Smooth muscle cell (in vitro differentiated cells): ENCODE measurements around the gene VWA5B2. TPM values are rescaled to one million over a fixed set of nuclear protein-coding genes. Genes with fewer than 3 reads are reported as not detected.
A peak's percentile ranks its signal among the peaks of the same experiment; 100 is the strongest.

ENCODE experiments used
- DNase-seq: peaks from one replicate; lab custom pipeline; 2025; ENCODE audit not compliant: unreplicated experiment; lab: John Stamatoyannopoulos, UW
- H2AFZ ChIP-seq: fragments of 200-600 bp; sonication (generic); 2 replicates; pipeline ENCODE4 v1.6.0; 2016; ENCODE audit warnings: antibody characterized with exemption, low read depth, mild to moderate bottlenecking
- H3F3A ChIP-seq: fragments of 200-600 bp; sonication (generic); 2 replicates; pipeline ENCODE4 v1.6.0; 2017; ENCODE audit warnings: antibody characterized with exemption, low read depth
- H3K27ac ChIP-seq: fragments of 200-600 bp; sonication (generic); 2 replicates; pipeline ENCODE4 v1.5.1; 2016; ENCODE audit warnings: low read depth, mild to moderate bottlenecking
- H3K27me3 ChIP-seq: fragments of 200-600 bp; sonication (generic); 2 replicates; pipeline ENCODE4 v1.6.1; 2016; ENCODE audit warnings: low read depth, mild to moderate bottlenecking
- H3K36me3 ChIP-seq: fragments of 200-600 bp; sonication (generic); 2 replicates; pipeline ENCODE4 v1.5.1; 2016; ENCODE audit warnings: low read depth
- H3K4me1 ChIP-seq: fragments of 200-600 bp; sonication (generic); 2 replicates; pipeline ENCODE4 v1.5.1; 2016; ENCODE audit warnings: low read depth
- H3K4me2 ChIP-seq: fragments of 200-600 bp; sonication (generic); 2 replicates; pipeline ENCODE4 v1.6.0; 2016; ENCODE audit warnings: mild to moderate bottlenecking
- H3K4me3 ChIP-seq: fragments of 200-600 bp; sonication (generic); 2 replicates; pipeline ENCODE4 v1.5.1; 2016; ENCODE audit warnings: mild to moderate bottlenecking
- H3K79me2 ChIP-seq: fragments of 200-600 bp; sonication (generic); 2 replicates; pipeline ENCODE4 v1.6.0; 2016; ENCODE audit warnings: low read depth, mild to moderate bottlenecking
- H3K9ac ChIP-seq: fragments of 200-600 bp; sonication (generic); 2 replicates; pipeline ENCODE4 v1.6.0; 2016; ENCODE audit warnings: low read depth
- H3K9me3 ChIP-seq: fragments of 200-600 bp; sonication (generic); replicated peaks from 2 replicates; pipeline ENCODE4 v1.5.1; 2016; ENCODE audit warnings: low read depth
- H4K20me1 ChIP-seq: fragments of 200-600 bp; sonication (generic); 2 replicates; pipeline ENCODE4 v1.6.0; 2016; ENCODE audit warnings: low read depth
- WGBS: methylation state at CpG from one replicate; pipeline ENCODE4 v1.1.7; 2016; ENCODE audit warnings: low lambda C conversion rate; 5-methylcytosine and 5-hydroxymethylcytosine counted together
- polyA plus RNA-seq: library from polyadenylated mRNA; unstranded; fragments of >200 nt; fragmentation: Nextera tagmentation; extraction: Ambion mirVana; gene quantifications from 2 replicates; pipeline ENCODE4 v1.2.1, GENCODE V29; 2016
- total RNA-seq: library from RNA; depleted of rRNA; stranded (reverse); fragments of >200 nt; gene quantifications from 2 replicates; pipeline ENCODE4 v1.2.3, GENCODE V29; 2014
- TF ChIP-seq, protein P1 (sequence below): fragments of 200-600 bp; sonication (generic); IDR thresholded peaks from 2 replicates; pipeline ENCODE4 v1.5.1; 2017; ENCODE audit warnings: borderline replicate concordance, mild to moderate bottlenecking, antibody characterized with exemption; ENCODE audit not compliant: insufficient read depth, poor library complexity, severe bottlenecking

VWA5B2 gene
- total and polyA plus RNA-seq, 2 experiments from 2014 or later, result not detected

DNA sequence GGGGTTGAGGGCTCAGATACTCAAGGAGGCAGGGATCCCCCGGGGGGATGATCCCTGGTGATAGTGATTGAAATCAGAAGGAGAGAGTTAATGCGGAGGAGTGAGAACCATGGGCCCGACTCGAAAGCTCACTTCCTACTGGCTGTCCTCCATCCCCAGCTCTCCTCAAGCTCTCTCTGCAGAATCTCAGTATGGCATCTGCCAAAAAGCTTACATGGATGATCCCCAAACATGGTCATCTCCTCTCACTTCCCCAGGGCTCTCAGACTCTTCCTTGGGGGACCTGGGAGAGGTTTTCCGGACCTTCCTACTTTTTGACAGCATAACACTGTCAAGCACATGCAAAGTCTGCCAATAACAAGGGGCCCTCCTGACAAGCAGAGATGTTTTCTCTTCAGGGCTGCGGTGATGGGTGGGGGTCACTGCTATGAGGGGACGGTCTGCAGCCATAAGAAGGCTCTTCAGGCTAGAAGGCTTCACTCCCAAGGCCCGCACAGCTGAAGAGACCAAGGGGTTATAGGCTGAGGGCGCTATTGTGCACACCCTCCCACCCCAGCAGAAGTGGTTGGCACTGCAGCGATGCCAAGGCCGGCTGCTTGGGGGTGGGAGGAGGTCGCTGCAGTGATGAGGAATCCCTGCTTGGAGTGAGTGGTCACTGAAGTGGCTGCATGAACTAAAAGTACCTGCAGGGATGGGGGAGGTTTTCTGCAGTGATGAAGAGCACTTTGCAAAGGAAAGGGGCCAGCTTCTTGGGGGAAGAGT lies 828 bp upstream of the VWA5B2 start:
- Histone ChIP-seq H3K4me3 (no peak overlapping the region), H3K4me1 (peaks cover 9% of the 10 kb centered on the region), H2AFZ (no peak overlapping the region), H4K20me1 (no peaks in the 10 kb centered on the region), H3K79me2 (no peaks in the 10 kb centered on the region), H3K4me2 (peak overlapping the region; percentile 86), H3K9me3 (no peaks in the 10 kb centered on the region), H3K27ac (no peak overlapping the region), H3F3A (no peaks in the 10 kb centered on the region), H3K9ac (no peak overlapping the region), H3K27me3 (peaks cover 86% of the 10 kb centered on the region), H3K36me3 (no peaks in the 10 kb centered on the region)
- TF ChIP-seq, protein P1, sequence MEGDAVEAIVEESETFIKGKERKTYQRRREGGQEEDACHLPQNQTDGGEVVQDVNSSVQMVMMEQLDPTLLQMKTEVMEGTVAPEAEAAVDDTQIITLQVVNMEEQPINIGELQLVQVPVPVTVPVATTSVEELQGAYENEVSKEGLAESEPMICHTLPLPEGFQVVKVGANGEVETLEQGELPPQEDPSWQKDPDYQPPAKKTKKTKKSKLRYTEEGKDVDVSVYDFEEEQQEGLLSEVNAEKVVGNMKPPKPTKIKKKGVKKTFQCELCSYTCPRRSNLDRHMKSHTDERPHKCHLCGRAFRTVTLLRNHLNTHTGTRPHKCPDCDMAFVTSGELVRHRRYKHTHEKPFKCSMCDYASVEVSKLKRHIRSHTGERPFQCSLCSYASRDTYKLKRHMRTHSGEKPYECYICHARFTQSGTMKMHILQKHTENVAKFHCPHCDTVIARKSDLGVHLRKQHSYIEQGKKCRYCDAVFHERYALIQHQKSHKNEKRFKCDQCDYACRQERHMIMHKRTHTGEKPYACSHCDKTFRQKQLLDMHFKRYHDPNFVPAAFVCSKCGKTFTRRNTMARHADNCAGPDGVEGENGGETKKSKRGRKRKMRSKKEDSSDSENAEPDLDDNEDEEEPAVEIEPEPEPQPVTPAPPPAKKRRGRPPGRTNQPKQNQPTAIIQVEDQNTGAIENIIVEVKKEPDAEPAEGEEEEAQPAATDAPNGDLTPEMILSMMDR, result no peak
- 48% methylated on average over 12 of the region's 12 CpGs for WGBS
- no peak for DNase-seq

- Histone ChIP-seq H3K9ac (no peak overlapping the region), H3K27ac (no peak overlapping the region), H3K4me3 (peak overlapping the region; percentile 43), H4K20me1 (no peaks in the 10 kb centered on the region), H3K9me3 (no peaks in the 10 kb centered on the region), H3F3A (no peaks in the 10 kb centered on the region), H3K4me2 (peak overlapping the region; percentile 86), H3K79me2 (no peaks in the 10 kb centered on the region), H3K27me3 (peaks cover 94% of the 10 kb centered on the region), H2AFZ (no peak overlapping the region), H3K4me1 (peaks cover 9% of the 10 kb centered on the region), H3K36me3 (no peaks in the 10 kb centered on the region)
- WGBS, result 3% methylated on average over 26 of the region's 61 CpGs
- TF ChIP-seq, protein P1, result no peak
- no peak for DNase-seq
Measured at GRCh38 chr3:184230081-184230602, 757 bp downstream of the VWA5B2 start.

- H3K79me2 ChIP-seq, result no peaks in the 10 kb centered on the region
- H3K27me3 ChIP-seq, result peaks cover 87% of the 10 kb centered on the region
- H3K4me3 ChIP-seq, result peak overlapping the region; percentile 43
- H2AFZ ChIP-seq, result no peak overlapping the region
- H3F3A ChIP-seq, result no peaks in the 10 kb centered on the region
- H3K4me1 ChIP-seq, result peaks cover 9% of the 10 kb centered on the region
- no peak for DNase-seq
- H3K27ac ChIP-seq, result no peak overlapping the region
- H4K20me1 ChIP-seq, result no peaks in the 10 kb centered on the region
- TF ChIP-seq, protein P1, result no peak
- no peaks in the 10 kb centered on the region for H3K36me3 ChIP-seq
- no peaks in the 10 kb centered on the region for H3K9me3 ChIP-seq
- peak overlapping the region; percentile 86 for H3K4me2 ChIP-seq
- no peak overlapping the region for H3K9ac ChIP-seq
- WGBS, result 15% methylated on average over 56 of the region's 79 CpGs
Measured at GRCh38 chr3:184230603-184231528, 1.5 kb downstream of the VWA5B2 start.
